ENCODE results near the gene NFILZ.

DNA sequence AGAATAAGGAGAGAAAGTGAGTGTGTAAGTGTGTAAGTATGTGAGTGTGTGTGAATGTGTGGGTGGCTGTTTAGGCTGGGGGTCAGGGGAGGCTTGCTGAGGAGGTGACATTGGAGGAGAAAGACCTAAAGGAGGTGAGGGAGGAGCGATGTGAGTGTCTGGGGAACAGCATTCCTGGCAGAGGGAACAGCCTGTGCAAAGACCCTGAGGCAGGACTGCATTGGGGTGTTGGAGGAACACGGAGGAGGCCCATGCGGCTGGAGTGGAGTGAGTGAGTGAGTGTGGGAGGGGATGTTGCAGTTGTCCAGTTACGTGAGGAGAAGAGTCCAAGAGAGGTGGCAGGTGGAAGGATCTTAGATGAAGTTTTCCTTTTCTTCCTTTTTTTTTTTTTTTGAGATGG is 31.8 kb downstream of the NFILZ start:
- TF ChIP-seq POLR2AphosphoS5 (IDR thresholded peaks at IDR 0.05) (no peak), EP300 (IDR thresholded peaks at IDR 0.05) (no peak)
- TF ChIP-seq, protein P1, sequence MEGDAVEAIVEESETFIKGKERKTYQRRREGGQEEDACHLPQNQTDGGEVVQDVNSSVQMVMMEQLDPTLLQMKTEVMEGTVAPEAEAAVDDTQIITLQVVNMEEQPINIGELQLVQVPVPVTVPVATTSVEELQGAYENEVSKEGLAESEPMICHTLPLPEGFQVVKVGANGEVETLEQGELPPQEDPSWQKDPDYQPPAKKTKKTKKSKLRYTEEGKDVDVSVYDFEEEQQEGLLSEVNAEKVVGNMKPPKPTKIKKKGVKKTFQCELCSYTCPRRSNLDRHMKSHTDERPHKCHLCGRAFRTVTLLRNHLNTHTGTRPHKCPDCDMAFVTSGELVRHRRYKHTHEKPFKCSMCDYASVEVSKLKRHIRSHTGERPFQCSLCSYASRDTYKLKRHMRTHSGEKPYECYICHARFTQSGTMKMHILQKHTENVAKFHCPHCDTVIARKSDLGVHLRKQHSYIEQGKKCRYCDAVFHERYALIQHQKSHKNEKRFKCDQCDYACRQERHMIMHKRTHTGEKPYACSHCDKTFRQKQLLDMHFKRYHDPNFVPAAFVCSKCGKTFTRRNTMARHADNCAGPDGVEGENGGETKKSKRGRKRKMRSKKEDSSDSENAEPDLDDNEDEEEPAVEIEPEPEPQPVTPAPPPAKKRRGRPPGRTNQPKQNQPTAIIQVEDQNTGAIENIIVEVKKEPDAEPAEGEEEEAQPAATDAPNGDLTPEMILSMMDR (IDR thresholded peaks at IDR 0.05), result no peak
